CMK (cell line): ENCODE measurements around the gene LRRC71.

Experiments
- DNase-seq: peaks from one replicate; pipeline ENCODE4 v3.0.0-alpha.2; 2010; ENCODE audit warnings: low read depth

The LRRC71 gene

DNA sequence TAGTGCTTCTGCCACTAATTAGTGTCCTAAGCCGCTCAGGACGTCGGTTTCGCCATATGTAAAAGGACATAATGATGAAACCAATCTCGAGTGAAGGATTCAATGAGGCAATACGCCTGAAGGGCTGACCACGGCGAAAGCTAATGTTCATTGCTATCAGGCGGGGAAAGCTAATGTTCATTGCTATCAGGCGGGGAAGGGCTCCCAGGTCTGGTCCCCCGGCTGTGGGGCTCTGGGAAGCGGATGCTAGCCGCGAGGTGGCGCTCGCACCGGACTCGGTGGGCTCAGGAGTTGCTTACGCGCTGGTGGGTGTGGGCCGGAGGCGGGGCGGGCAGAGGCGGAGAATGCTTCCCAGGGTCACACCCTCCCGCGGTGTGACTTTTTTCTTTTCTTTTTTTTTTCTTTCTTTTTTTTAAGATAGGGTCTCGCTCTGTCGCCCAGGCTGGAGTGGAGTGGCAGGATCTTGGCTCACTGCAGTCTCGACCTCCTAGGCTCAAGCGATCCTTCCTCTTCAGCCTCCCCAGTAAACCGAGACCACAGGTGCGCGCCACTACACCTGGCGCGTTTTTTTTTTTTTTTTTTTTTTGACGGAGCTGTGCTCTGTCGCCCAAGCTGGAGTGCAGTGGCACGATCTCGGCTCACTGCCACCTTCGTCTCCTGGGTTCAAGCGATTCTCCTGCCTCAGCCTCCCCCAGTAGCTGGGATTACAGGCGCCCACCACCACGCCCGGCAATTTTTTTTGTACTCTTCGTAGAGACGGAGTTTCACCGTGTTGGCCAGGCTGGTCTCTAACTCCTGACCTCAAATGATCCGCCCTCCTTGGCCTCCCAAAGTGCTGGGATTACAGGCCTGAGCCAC lies 28.0 kb upstream of the LRRC71 start:
- DNase-seq: peak; percentile 86

DNA sequence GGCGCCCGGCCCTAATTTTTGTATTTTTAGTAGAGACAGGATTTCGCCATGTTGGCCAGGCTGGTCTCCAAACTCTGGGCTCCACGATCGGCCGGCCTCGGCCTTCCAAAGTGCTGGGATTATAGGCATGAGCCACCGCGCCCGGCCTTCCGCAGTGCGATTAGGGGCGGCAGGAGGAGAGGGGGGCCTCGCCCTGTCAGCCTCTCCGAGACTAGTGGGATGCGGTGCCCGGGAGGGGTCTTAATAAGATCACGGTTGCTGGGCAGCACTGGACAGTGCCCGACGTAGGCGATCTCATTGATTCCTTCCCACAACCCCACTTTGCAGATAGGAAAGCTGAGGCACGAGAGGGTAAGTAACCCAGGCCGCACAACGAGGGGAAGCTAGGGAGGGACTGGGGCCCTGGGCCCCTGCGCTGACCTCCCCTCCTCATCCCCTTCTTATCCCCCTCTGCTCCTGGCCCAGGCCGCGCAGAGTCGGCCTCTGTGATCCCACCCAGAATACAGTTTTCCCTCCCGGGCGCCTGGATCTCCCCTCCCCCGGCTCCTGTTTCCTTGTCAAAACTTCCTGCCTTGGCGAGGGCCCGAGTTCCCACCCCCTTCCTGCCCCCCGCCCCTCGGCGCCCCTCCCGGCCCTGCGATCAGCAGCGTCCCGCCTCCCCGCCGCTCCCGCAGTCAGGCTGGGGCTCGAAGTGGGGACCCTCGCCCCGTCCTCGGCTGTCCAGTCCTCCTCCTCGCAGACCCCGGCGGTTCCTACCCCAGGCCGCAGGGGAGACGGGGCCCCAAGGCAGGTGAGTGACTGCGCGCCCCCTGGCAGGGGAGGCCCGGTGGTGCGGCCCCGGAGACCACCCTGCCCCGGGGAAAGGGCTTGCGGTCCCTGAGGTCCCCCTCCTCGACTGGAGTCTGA lies 27.1 kb upstream of the LRRC71 start, which contains the start of gene PEAR1:
Gene PEAR1 (plus strand): TSS at position 671 of the 906 bp plus-strand sequence. CDS start 10,209 bp downstream, outside the sequence.
- no peak for DNase-seq

DNA sequence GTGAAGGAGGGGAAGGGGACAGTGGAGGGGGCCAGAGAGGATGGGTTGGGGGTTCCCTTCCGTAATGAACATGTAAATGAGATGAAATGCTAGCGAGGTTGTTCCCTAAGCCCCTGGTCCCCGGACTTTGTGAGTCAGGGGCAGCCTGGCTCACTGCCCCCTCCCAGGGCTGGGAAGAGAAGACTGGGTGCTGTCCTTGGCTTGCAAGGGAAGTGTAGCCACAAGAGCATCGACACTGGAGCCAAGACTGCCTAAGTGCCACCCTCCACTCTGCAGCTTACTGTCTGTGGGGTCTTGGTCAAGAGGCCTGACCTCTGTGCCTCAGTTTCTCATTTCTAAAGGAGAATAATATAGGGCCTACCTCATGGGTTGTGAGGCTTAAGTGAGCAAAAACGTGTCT lies 26.4 kb upstream of the LRRC71 start:
- DNase-seq: no peak

GRCh38 chr1:156894711-156895454 lies 25.5 kb upstream of the LRRC71 start:
- peak; percentile 97 for DNase-seq

DNA sequence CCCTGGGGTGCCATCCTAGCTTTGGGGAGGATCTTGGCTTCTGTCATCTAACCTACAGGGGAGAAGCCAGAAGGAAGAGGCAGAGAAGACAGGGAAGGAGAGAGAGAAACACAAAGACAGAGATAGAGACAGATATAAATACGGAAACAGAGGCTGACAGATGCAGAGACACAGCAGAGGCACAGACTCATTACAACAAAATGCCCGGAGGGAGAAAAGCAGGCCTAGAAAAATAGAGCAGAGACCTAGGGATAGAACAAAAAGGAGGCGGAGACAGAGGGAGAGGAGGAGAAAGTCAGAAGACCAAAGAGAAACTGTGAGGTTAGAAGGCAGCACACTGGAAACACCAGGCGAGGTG lies 25.0 kb upstream of the LRRC71 start:
- no peak for DNase-seq

DNA sequence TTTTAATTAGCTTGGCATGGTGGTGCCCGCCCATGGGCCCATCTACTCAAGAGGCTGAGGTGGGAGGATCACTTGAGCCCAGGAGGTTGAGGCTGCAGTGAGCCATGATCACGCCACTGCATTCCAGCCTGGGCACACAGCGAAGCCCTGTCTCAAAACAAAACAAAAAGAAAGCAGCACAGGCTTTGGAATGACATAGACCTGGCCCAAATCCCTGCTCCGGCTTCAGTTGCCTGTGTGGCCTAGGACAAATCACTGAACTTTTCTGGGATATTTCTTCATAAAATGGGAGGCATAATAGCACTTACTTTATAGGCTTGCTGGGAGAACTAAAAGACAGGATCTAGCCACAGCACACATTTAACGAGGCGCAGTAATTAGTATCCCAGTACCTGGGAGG lies 24.5 kb upstream of the LRRC71 start:
- DNase-seq: no peak

- DNase-seq: no peak
Observed at GRCh38 chr1:156896490-156897033, 23.9 kb upstream of the LRRC71 start.

DNA sequence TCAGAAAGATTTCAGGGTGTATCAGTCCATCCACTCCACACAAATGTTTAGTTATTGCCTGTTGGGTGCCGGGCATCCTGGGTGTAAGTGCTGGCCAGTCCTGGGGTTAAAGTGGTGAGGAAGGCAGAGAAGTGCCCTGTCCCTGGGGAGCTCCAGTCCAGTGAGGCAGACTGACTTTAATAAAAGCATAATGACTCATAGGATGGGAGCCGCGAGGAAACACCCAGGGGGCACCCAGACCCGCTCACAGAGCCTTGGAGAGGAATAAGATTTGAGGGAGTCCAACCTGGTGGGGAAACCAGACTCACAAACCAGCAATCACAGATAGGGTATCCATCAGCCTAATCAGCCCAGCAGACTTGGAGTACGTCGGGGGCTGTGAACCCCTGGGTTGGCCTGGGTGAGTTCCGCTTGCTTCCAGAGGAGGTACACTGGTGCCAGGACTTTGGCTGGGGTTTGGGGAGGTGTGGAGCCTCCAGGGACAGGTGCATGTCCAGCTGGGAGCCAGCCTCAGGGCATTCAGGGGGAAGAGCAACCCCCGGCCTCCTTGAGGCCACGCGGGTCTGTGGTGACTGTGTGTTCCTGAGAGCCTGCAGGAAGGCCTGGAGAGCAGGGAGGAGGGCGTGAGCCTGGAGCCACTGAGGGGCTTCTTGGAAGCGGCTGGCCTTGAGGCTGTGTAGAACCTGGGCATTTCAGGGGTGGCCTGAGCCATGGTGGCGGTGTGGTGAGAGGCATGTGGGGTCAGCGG lies 23.2 kb upstream of the LRRC71 start:
- no peak for DNase-seq

- DNase-seq: no peak
Observed at GRCh38 chr1:156898161-156898566, 22.3 kb upstream of the LRRC71 start.

DNA sequence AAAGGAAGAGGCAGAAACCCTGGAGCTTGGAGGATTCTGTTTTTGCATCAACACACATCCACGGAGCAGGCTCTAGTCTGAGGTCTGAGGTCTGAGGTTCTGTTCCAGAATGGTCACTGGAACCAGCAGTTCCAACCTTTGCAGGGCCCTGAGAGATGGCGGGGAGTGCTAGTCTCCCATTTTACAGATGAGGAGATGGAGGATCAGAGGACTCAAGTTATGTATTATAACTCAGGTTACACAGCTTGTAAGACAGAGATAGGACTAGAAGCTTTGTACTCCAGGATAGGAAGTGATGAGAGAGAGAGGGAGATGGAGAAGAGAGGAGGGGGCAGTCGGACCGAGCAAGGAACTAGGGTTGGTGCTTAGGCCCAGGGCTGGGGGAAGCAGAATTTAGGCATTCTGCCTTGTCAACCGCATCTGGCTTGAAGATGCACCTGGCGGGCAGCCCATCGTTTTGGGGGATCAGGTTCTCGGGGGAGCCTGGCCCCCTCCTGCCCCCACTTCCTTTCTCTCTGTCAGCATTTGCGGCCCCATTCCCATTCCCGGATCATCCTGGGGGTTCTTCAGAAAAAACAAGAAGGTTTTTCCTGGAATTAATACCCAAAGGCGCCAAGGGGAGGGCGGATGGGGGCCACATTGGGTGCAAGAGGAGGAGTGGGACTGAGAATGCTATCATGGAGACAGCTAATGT lies 21.3 kb upstream of the LRRC71 start:
- no peak for DNase-seq

GRCh38 chr1:156899956-156900718 lies 20.3 kb upstream of the LRRC71 start:
- no peak for DNase-seq

DNA sequence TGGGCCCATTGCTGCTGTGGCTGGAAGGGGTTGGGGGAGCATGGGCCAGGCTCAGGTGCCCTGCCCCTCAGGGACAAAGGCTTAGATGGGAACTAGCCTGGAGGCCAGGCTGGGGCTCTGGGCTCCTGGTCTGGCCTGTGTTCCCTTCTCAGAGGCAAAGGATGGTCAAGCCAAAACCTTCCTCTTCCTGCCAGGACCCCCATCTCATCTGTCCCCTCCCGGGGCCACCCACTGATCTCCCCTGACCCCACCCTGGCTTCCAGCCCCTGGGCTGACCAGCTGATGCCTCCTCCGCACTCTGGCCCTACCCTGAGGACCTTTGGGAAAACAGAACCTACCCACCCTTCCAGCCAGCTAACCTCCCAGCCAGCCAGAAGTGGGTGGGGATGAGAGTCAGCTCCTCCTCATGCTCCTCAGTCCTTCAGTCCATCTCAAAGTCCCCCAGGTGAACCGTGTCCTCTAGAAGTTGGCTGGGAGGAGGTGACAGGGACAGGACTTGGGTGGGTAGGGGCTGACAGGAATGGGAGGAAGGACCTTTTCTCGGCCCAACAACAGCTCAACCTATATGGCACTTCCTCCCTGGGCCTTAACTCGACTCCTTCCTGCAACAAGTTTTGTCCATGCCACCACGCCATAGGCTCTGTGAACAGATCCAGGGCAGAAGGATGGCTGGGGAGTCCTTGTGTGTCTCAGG lies 19.4 kb upstream of the LRRC71 start:
- DNase-seq: no peak

DNA sequence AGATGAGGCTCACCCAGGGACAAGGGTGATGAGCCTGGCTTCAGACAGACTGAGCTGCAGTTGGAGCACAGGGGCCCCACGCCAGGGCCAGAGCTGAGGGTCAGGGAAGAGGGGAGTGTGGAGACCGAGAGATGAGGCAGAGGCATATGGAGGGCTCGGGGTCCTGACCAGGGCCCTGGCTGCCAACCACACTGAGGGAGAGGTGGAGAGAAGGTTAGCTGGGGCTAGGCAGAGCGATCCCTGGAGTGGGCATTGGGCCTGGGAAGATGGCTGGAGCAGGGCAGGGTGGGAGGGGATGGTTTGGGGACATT lies 18.9 kb upstream of the LRRC71 start:
- no peak for DNase-seq

GRCh38 chr1:156901966-156902915 lies 18.2 kb upstream of the LRRC71 start:
- DNase-seq: no peak

GRCh38 chr1:156903328-156904091 lies 16.9 kb upstream of the LRRC71 start:
- DNase-seq: no peak

DNA sequence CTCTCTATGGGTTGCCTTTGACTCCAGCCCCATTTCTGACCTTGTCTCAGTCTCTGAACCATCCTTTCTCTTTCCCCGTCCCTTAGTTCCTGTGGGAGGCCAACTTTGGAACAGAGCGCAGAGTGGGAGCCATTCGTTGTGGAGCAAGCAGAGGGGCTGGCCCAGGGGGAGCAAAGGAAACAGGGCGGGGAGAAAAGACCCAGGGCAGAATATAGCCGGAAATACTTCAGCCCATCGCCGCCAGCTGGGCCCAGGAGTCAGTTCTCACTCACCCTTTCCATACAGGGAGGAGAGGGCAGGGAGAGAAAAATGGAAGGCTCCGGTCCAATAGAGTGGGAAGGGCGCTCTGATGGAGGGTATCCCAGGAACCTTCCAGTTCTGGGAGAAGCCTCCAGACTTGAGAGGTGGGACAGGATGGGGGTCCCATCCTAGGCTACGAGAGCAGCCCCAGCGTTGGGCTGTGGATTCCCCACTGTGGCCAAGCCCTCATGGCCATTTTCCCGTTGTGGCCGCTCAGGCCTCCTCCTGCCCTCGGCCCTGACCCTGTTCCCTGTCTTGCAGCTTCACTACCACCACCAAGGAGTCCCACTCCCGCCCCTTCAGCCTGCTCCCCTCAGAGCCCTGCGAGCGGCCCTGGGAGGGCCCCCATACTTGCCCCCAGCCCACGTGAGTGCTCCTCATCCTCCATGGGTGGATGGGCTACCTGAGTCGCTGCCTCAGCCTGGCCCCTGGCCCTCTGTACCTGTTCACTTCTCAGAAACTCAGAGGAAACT lies 16.1 kb upstream of the LRRC71 start:
- DNase-seq: no peak

DNA sequence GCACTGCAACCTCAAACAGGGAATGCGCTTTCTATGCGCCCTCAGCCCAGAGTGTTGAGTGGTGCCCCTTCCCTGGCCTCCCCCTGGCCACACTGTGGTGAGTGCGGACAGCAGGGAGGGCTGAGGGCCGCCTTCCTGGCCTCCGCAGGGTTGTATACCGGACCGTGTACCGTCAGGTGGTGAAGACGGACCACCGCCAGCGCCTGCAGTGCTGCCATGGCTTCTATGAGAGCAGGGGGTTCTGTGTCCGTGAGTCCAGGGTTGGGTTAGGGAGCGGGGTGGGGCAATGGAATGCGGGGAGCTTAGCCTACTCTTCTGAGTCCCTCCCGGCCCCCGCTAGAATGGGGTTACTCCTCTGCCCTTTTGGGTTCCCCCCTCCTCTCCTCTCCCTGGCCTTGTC lies 15.3 kb upstream of the LRRC71 start:
- DNase-seq: no peak
